Astrocyte (in vitro differentiated cells and primary cell): Measurements from ENCODE around the gene DSTN. TPM values are rescaled to one million over a fixed set of nuclear protein-coding genes. Genes with fewer than 3 reads are reported as not detected.
A peak's percentile ranks its signal among the peaks of the same experiment; 100 is the strongest.

Source experiments
- DNase-seq: peaks from one replicate; pipeline ENCODE4 v3.0.0-alpha.2; 2010; ENCODE audit warnings: low read depth
- FAIRE-seq: peaks from 2 replicates; lab custom pipeline; 2011; peaks lifted over from hg19 to GRCh38; lab: Jason Lieb, UNC
- H2AFZ ChIP-seq: 2 replicates; pipeline ENCODE4 v1.6.0; 2012; ENCODE audit warnings: low read depth, low read length, inconsistent platforms
- H3K27ac ChIP-seq: 2 replicates; pipeline ENCODE4 v1.5.1; 2011; ENCODE audit warnings: low read depth, low read length, inconsistent platforms
- H3K27me3 ChIP-seq: 2 replicates; pipeline ENCODE4 v1.6.0; 2011; ENCODE audit warnings: low read length, inconsistent platforms; ENCODE audit not compliant: insufficient read depth
- H3K36me3 ChIP-seq: 2 replicates; pipeline ENCODE4 v1.5.1; 2011; ENCODE audit warnings: low read length, inconsistent platforms; ENCODE audit not compliant: insufficient read depth
- H3K4me1 ChIP-seq: 2 replicates; pipeline ENCODE4 v1.5.1; 2011; ENCODE audit warnings: low read length, inconsistent platforms; ENCODE audit not compliant: insufficient read depth
- H3K4me2 ChIP-seq: 2 replicates; pipeline ENCODE4 v1.6.0; 2012; ENCODE audit warnings: low read length, inconsistent platforms
- H3K4me3 ChIP-seq: 2 replicates; pipeline ENCODE4 v1.5.1; 2011; ENCODE audit warnings: low read depth, mild to moderate bottlenecking, low read length, inconsistent platforms; ENCODE audit not compliant: insufficient read depth
- H3K79me2 ChIP-seq: 2 replicates; pipeline ENCODE4 v1.6.0; 2012; ENCODE audit warnings: mild to moderate bottlenecking, low read length, inconsistent platforms; ENCODE audit not compliant: insufficient read depth
- H3K9ac ChIP-seq: 2 replicates; pipeline ENCODE4 v1.6.0; 2012; ENCODE audit warnings: mild to moderate bottlenecking, low read length, inconsistent platforms
- H3K9me3 ChIP-seq: 2 replicates; pipeline ENCODE4 v1.5.1; 2012; ENCODE audit warnings: low read depth, mild to moderate bottlenecking, low read length, inconsistent platforms; ENCODE audit not compliant: insufficient read depth
- H4K20me1 ChIP-seq: 2 replicates; pipeline ENCODE4 v1.6.0; 2012; ENCODE audit warnings: low read length, inconsistent platforms; ENCODE audit not compliant: insufficient read depth
- H3K27ac Mint-ChIP-seq: one replicate; pipeline ENCODE4 v1.8.0; 2021; ENCODE audit warnings: mild to moderate bottlenecking, mixed read lengths; ENCODE audit not compliant: unreplicated experiment
- H3K27me3 Mint-ChIP-seq: one replicate; pipeline ENCODE4 v1.8.0; 2021; ENCODE audit warnings: low read depth, mixed read lengths; ENCODE audit not compliant: unreplicated experiment
- H3K36me3 Mint-ChIP-seq: one replicate; pipeline ENCODE4 v1.8.0; 2021; ENCODE audit warnings: low read depth, mixed read lengths; ENCODE audit not compliant: unreplicated experiment
- H3K4me1 Mint-ChIP-seq: one replicate; pipeline ENCODE4 v1.8.0; 2021; ENCODE audit warnings: low read depth, mixed read lengths; ENCODE audit not compliant: unreplicated experiment
- H3K4me3 Mint-ChIP-seq: one replicate; pipeline ENCODE4 v1.8.0; 2021; ENCODE audit warnings: mild to moderate bottlenecking, moderate library complexity, mixed read lengths; ENCODE audit not compliant: unreplicated experiment
- H3K9me3 Mint-ChIP-seq: one replicate; pipeline ENCODE4 v1.8.0; 2021; ENCODE audit warnings: mild to moderate bottlenecking, mixed read lengths; ENCODE audit not compliant: unreplicated experiment
- CTCF ChIP-seq: IDR thresholded peaks from 2 replicates; pipeline ENCODE4 v1.5.1; 2011; ENCODE audit warnings: low read depth, mild to moderate bottlenecking, inconsistent platforms, low read length, moderate library complexity; ENCODE audit not compliant: insufficient read depth
- EZH2 ChIP-seq: IDR thresholded peaks from 2 replicates; pipeline ENCODE4 v1.6.1; 2012; ENCODE audit warnings: mild to moderate bottlenecking, low read length, inconsistent platforms; ENCODE audit not compliant: insufficient read depth
- total RNA-seq: library from RNA; stranded (reverse); gene quantifications from 2 replicates; pipeline ENCODE4 v1.2.1, GENCODE V29; 2021

Gene DSTN
- total RNA-seq, 1 donor from 2014 or later: 552 TPM

DNA sequence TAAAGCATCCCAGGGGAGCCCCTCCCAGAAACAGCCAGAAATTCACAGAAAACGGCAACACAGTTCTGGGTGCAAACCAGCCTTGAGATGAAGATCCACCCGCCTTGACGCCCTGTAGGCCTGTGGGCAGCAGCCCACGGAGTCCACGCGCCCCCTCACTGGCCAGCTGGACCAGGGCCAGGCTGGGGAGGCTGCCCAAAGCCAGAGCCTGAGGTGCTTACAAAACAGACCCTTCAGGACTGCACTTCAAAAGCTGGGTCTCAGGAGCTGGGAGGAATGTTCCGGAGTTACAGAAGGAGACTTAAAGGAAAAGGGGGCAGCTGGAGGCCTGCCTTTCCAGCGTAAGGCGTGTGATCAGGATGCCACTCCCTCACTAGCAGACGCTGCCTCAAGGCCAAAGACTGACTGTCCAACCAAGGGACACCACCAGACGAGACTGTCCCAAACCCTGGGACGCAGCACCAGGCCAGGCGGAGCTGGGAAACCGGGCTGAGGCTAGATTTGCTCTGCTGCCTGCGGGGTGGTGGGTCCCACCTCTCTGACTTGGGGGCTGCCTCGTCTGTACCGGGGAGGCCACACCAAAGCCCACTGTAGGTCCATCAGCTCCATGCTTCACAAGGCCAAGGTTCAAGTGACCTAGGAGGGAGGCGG is 64.1 kb downstream of the DSTN start:
- H4K20me1 ChIP-seq: peaks cover 100% of the 10 kb centered on the region
- H3K36me3 Mint-ChIP-seq: peaks cover 21% of the 10 kb centered on the region
- H3K4me1 Mint-ChIP-seq: peaks cover 8% of the 10 kb centered on the region
- no peak overlapping the region for H3K4me3 Mint-ChIP-seq
- H3K27ac ChIP-seq: no peak overlapping the region
- H3K27me3 ChIP-seq: no peaks in the 10 kb centered on the region
- H3K27ac Mint-ChIP-seq: no peak overlapping the region
- no peak for TF ChIP-seq CTCF
- TF ChIP-seq EZH2: no peak
- no peak overlapping the region for H3K4me3 ChIP-seq
- peaks cover 53% of the 10 kb centered on the region for H3K36me3 ChIP-seq
- no peaks in the 10 kb centered on the region for H3K9me3 ChIP-seq
- no peak overlapping the region for H3K4me2 ChIP-seq
- no peak for DNase-seq
- no peak overlapping the region for H3K9ac ChIP-seq
- H3K4me1 ChIP-seq: no peaks in the 10 kb centered on the region
- no peak overlapping the region for H2AFZ ChIP-seq
- no peak for FAIRE-seq
- H3K27me3 Mint-ChIP-seq: no peaks in the 10 kb centered on the region
- H3K9me3 Mint-ChIP-seq: no peaks in the 10 kb centered on the region
- peaks cover 89% of the 10 kb centered on the region for H3K79me2 ChIP-seq

DNA sequence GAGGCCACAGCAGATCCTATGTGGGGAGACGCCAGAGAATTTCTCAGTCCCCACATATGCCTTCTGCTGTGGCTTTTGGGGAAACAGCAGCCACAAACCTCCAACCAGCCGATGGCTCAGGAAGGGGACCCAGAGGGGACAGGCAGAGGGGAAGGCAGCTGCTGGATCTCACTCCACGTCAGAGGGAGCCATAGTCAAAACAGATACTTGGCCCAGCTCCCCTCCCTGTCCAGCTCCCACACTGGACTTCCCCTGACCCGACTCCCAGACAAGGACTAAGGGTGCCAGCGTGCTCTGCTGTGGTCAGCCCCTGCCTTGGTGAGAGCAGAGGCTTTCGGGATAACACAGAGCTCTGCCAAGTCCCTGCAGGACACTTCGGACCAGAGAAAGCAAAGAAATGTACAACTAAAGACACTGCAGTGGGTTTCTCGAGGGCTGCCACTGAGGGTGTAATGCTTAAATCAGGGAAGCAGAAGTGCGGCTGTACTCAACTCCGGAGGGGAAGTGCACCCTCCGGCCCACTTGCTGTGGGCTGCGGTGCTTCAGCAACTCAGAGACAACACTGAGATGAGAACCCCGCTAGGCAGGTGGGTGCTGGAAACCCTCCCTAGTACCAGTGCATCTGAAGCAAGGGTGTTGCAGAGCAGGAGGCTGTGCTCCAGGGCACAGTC is 64.9 kb downstream of the DSTN start:
- Histone ChIP-seq H3K4me2 (no peak overlapping the region), H3K79me2 (peaks cover 89% of the 10 kb centered on the region), H3K36me3 (peaks cover 55% of the 10 kb centered on the region), H4K20me1 (peaks cover 100% of the 10 kb centered on the region), H2AFZ (no peak overlapping the region), H3K4me3 (no peak overlapping the region), H3K9me3 (no peaks in the 10 kb centered on the region), H3K27ac (no peak overlapping the region), H3K4me1 (no peaks in the 10 kb centered on the region), H3K9ac (no peak overlapping the region), H3K27me3 (no peaks in the 10 kb centered on the region)
- DNase-seq (no peak), FAIRE-seq (no peak)
- Mint-ChIP-seq H3K36me3 (peaks cover 23% of the 10 kb centered on the region), H3K27ac (peak overlapping the region; percentile 18), H3K27me3 (no peaks in the 10 kb centered on the region), H3K4me1 (peaks cover 8% of the 10 kb centered on the region), H3K4me3 (no peak overlapping the region), H3K9me3 (no peaks in the 10 kb centered on the region)
- TF ChIP-seq CTCF (no peak), EZH2 (no peak)
